Epithelial cell of proximal tubule (primary cell): ENCODE data around the gene STRA6. TPM values are rescaled to one million over a fixed set of nuclear protein-coding genes. Genes with fewer than 3 reads are reported as not detected.

Experiments used
- DNase-seq: peaks from one replicate; pipeline ENCODE4 v3.0.0-alpha.2; 2011; ENCODE audit warnings: low read depth
- H3K4me3 ChIP-seq: 2 replicates; pipeline ENCODE4 v1.5.1; 2011; ENCODE audit warnings: low read depth, mild to moderate bottlenecking, low read length
- total RNA-seq: library from RNA; depleted of rRNA; stranded (reverse); fragments of >200 nt; gene quantifications from 2 replicates; pipeline ENCODE4 v1.2.3, GENCODE V29; 2015
- TF ChIP-seq, protein P1 (sequence below): conservative IDR thresholded peaks from 2 replicates; pipeline ENCODE4 v1.5.1; 2012; ENCODE audit warnings: low read depth, mild to moderate bottlenecking, low read length

STRA6 gene
- total RNA-seq, 1 donor from 2014 or later = 3.9 TPM

DNA sequence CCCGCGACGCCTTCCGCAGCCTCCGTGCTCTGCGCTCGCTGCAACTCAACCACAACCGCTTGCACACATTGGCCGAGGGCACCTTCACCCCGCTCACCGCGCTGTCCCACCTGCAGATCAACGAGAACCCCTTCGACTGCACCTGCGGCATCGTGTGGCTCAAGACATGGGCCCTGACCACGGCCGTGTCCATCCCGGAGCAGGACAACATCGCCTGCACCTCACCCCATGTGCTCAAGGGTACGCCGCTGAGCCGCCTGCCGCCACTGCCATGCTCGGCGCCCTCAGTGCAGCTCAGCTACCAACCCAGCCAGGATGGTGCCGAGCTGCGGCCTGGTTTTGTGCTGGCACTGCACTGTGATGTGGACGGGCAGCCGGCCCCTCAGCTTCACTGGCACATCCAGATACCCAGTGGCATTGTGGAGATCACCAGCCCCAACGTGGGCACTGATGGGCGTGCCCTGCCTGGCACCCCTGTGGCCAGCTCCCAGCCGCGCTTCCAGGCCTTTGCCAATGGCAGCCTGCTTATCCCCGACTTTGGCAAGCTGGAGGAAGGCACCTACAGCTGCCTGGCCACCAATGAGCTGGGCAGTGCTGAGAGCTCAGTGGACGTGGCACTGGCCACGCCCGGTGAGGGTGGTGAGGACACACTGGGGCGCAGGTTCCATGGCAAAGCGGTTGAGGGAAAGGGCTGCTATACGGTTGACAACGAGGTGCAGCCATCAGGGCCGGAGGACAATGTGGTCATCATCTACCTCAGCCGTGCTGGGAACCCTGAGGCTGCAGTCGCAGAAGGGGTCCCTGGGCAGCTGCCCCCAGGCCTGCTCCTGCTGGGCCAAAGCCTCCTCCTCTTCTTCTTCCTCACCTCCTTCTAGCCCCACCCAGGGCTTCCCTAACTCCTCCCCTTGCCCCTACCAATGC is 27.1 kb downstream of the STRA6 start:
- no peak overlapping the region for H3K4me3 ChIP-seq
- no peak for DNase-seq
- TF ChIP-seq, protein P1, sequence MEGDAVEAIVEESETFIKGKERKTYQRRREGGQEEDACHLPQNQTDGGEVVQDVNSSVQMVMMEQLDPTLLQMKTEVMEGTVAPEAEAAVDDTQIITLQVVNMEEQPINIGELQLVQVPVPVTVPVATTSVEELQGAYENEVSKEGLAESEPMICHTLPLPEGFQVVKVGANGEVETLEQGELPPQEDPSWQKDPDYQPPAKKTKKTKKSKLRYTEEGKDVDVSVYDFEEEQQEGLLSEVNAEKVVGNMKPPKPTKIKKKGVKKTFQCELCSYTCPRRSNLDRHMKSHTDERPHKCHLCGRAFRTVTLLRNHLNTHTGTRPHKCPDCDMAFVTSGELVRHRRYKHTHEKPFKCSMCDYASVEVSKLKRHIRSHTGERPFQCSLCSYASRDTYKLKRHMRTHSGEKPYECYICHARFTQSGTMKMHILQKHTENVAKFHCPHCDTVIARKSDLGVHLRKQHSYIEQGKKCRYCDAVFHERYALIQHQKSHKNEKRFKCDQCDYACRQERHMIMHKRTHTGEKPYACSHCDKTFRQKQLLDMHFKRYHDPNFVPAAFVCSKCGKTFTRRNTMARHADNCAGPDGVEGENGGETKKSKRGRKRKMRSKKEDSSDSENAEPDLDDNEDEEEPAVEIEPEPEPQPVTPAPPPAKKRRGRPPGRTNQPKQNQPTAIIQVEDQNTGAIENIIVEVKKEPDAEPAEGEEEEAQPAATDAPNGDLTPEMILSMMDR = no peak

GRCh38 chr15:74174958-74175253 is 27.7 kb downstream of the STRA6 start:
- no peak overlapping the region for H3K4me3 ChIP-seq
- no peak for DNase-seq

DNA sequence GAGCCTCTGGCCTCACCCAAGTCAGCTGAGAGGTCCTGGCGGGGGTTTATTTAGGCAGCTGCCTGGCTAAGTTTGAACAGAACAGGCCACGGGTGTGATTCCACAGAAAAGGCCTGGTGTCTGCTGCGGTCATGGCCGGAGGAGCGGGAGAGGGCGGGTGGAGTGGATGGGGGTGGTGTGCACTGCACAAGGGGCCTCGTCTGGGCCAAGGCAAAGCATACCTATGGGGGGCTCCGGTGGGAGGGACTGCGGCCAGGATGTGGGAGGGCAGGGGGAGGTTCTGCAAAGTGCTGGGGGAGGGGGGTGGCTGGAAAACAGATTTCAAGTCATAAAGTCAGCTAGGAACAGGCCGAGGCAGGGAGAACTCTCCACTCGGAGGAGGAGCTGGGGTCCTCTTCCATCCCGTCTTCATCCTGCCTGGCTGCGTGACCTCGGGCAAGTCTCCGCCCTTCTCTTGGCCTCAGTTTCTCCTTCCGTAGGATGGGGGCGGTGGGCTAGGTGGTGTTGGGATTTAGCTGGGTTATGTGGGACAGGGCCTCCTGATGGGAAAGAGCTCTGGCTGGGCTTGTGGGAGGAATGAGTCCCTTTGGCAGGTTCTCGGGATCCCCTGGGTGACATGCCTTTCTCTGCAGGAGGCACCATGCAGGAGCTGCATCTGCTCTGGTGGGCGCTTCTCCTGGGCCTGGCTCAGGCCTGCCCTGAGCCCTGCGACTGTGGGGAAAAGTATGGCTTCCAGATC is 28.2 kb downstream of the STRA6 start:
- TF ChIP-seq, protein P1 = no peak

More at GRCh38 chr15:74174958-74175253, 27.7 kb downstream of the STRA6 start:
- TF ChIP-seq, protein P1 = no peak

DNA sequence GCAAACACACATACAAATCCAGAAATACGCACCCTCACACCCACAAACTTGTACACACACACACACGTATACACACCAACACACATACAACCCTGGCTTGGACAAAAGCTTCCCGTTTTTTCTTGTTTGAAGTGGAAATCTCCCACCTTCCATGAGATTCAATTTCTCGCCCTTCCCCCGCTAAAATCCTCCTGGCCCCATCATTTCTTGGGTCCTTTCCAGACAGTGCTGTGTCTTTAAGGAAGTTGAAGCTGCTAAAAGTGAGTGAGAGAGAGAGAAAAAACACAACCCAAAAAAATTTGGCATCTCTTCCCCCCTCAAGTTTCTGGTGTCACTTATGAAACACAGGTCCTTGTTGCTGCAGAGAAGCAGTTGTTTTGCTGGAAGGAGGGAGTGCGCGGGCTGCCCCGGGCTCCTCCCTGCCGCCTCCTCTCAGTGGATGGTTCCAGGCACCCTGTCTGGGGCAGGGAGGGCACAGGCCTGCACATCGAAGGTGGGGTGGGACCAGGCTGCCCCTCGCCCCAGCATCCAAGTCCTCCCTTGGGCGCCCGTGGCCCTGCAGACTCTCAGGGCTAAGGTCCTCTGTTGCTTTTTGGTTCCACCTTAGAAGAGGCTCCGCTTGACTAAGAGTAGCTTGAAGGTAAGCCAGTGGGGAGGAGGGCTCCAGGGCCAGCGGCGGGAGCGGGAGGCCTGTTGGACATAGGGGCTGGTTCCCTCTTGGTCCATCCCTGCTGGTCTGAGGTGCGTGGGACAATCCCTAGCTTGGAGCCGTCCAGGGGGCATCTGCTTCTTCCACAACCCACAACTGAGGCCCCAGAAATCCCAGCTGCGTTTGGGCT is 29.0 kb downstream of the STRA6 start, which contains the start of gene ISLR:
Gene ISLR (plus strand): TSS at position 331 of the 839 bp plus-strand sequence. CDS start 1,149 bp downstream, outside the sequence.
- H3K4me3 ChIP-seq = no peak within 1 kb of the TSS
- TF ChIP-seq, protein P1 = no peak
- DNase-seq = no peak

More for the DNA sequence above, 28.2 kb downstream of the STRA6 start:
- H3K4me3 ChIP-seq = no peak overlapping the region
- DNase-seq = no peak

DNA sequence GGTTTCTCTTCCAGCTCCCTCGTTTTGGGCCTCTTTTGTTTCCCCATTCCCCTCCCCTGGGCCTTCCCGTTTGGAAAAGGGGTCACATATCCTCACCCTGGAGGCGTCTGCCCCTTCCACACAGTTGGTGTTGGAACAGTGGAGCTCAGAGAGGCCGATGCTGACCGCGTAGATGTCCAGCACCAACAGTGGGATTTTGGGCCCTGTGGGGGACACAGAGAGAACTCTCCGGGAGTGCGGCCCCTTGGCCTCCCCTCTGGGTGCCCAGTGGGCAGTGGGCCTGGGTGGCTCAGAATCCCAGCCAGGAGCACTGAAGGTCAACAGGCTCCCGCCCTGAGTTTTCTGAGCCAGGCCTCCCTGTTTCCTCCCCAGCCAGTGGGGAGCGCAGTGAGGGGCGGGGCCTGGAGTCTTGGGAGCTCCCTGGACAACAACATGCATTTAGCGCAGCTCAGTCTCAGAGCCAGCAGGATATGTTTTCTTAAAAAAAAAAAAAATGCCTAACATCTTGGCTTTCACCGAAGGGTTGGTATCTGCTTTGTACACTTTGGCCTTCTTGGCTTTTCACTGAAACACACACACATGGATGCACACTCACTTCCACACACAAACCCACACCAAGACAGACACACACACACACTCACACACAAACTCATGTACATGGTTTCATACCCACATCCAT is 29.7 kb downstream of the STRA6 start:
- TF ChIP-seq, protein P1 = no peak
- no peak overlapping the region for H3K4me3 ChIP-seq
- DNase-seq = no peak

- H3K4me3 ChIP-seq = no peak overlapping the region
- DNase-seq = no peak
- TF ChIP-seq, protein P1 = no peak
Measured at GRCh38 chr15:74171965-74172541, 30.5 kb downstream of the STRA6 start.
